H1 (cell line): ENCODE measurements around the gene IQCN. TPM values are rescaled to one million over a fixed set of nuclear protein-coding genes. Genes with fewer than 3 reads are reported as not detected.
A peak's percentile ranks its signal among the peaks of the same experiment; 100 is the strongest.

Experiments
- CTCF ChIA-PET: fragments of 300-600 bp; sonication (Branson Sonifier 250); formaldehyde crosslinking; loops from one replicate; lab custom pipeline; 2021; ENCODE audit not compliant: partially characterized antibody; lab: Charles Lee
- POLR2A ChIA-PET: fragments of 300-600 bp; sonication (Branson Sonifier 250); formaldehyde crosslinking; loops from one replicate; lab custom pipeline; 2021; ENCODE audit warnings: inconsistent platforms; ENCODE audit not compliant: partially characterized antibody; lab: Charles Lee
- DNase-seq, 2 experiments: peaks; one replicate each; pipeline versions ENCODE4 v3.0.0 to v3.0.0-alpha.2; 2010 to 2022; ENCODE audit warnings: low spot score in 2 of 2, low read depth in 1 of 2, mixed read lengths in 1 of 2
- FAIRE-seq: peaks from 2 replicates; lab custom pipeline; 2011; peaks lifted over from hg19 to GRCh38; lab: Jason Lieb, UNC
- H2AFZ ChIP-seq: 2 replicates; pipeline ENCODE4 v1.8.1; 2012; ENCODE audit warnings: low read length, inconsistent platforms
- H2AK5ac ChIP-seq: 2 replicates; pipeline ENCODE4 v1.6.1; 2013; ENCODE audit warnings: low read depth, low read length
- H2BK120ac ChIP-seq: replicated peaks from 2 replicates; pipeline ENCODE3; 2013; ENCODE audit warnings: low read depth, low read length, inconsistent platforms
- H2BK12ac ChIP-seq: 2 replicates; pipeline ENCODE4 v1.6.1; 2013; ENCODE audit warnings: low read depth, low read length
- H2BK15ac ChIP-seq: 2 replicates; pipeline ENCODE4 v1.6.1; 2013; ENCODE audit warnings: low read length
- H2BK20ac ChIP-seq: 2 replicates; pipeline ENCODE4 v1.6.1; 2013; ENCODE audit warnings: low read length
- H2BK5ac ChIP-seq: 2 replicates; pipeline ENCODE4 v1.6.1; 2013; ENCODE audit warnings: low read depth, low read length
- H3K14ac ChIP-seq: 2 replicates; pipeline ENCODE4 v1.6.1; 2013; ENCODE audit warnings: inconsistent platforms; ENCODE audit not compliant: insufficient read length
- H3K18ac ChIP-seq: 2 replicates; pipeline ENCODE4 v1.6.1; 2013; ENCODE audit warnings: low read length; ENCODE audit errors: extremely low read depth
- H3K23ac ChIP-seq: 2 replicates; pipeline ENCODE4 v1.6.1; 2013; ENCODE audit warnings: inconsistent platforms; ENCODE audit not compliant: insufficient read length
- H3K23me2 ChIP-seq: 2 replicates; pipeline ENCODE4 v1.6.1; 2013; ENCODE audit warnings: low read depth, low read length
- H3K27ac ChIP-seq: 2 replicates; pipeline ENCODE4 v1.6.1; 2011; ENCODE audit warnings: low read depth, low read length, inconsistent platforms
- H3K27me3 ChIP-seq, 4 experiments: replicated peaks in 1 of 4; 1 replicate in 1 of 4; 2 replicates in 3 of 4; pipeline versions ENCODE4 v1.6.1 to v1.8.1; 2011 to 2013; ENCODE audit warnings: low read length in 3 of 4, mild to moderate bottlenecking in 3 of 4, inconsistent platforms in 2 of 4, mixed read lengths in 2 of 4, moderate library complexity in 1 of 4; ENCODE audit not compliant: control insufficient read depth in 3 of 4, insufficient read depth in 3 of 4; ENCODE audit errors: extremely low read depth in 1 of 4
- H3K36me3 ChIP-seq, 4 experiments: 2 replicates each; pipeline versions ENCODE4 v1.6.1 to v1.8.1; 2011 to 2013; ENCODE audit warnings: mild to moderate bottlenecking in 4 of 4, low read length in 3 of 4, moderate library complexity in 2 of 4, control low read depth in 1 of 4, inconsistent platforms in 1 of 4; ENCODE audit not compliant: insufficient read depth in 4 of 4, control insufficient read depth in 2 of 4
- H3K4ac ChIP-seq: replicated peaks from 2 replicates; pipeline ENCODE3; 2013; ENCODE audit warnings: low read length, low read depth, mixed read lengths, inconsistent platforms; ENCODE audit not compliant: insufficient read length
- H3K4me1 ChIP-seq, 4 experiments: replicated peaks in 1 of 4; 1 replicate in 1 of 4; 2 replicates in 3 of 4; pipeline versions ENCODE4 v1.6.1 to v1.8.1; 2011 to 2013; ENCODE audit warnings: low read length in 3 of 4, inconsistent platforms in 2 of 4, mixed read lengths in 1 of 4; ENCODE audit not compliant: insufficient read depth in 4 of 4, control insufficient read depth in 3 of 4
- H3K4me2 ChIP-seq, 2 experiments: 2 replicates each; pipeline versions ENCODE4 v1.6.1 to v1.8.1; 2011 to 2013; ENCODE audit warnings: low read depth in 2 of 2, low read length in 2 of 2, control low read depth in 1 of 2, inconsistent platforms in 1 of 2, mild to moderate bottlenecking in 1 of 2; ENCODE audit not compliant: insufficient read depth in 1 of 2
- H3K4me3 ChIP-seq, 4 experiments: fragments of 200-600, 300-600 bp in 1 of 4; sonication (generic), shearing (Covaris generic), sonication (Bioruptor Twin) in 1 of 4; 2 replicates each; pipeline versions ENCODE4 v1.5.1 to v1.8.1; 2011 to 2016; ENCODE audit warnings: low read length in 4 of 4, low read depth in 3 of 4, control low read depth in 2 of 4, inconsistent platforms in 2 of 4, mild to moderate bottlenecking in 2 of 4, mixed read lengths in 1 of 4, moderate library complexity in 1 of 4; ENCODE audit not compliant: insufficient read depth in 2 of 4; ENCODE audit errors: extremely low read depth in 1 of 4
- H3K56ac ChIP-seq: replicated peaks from 2 replicates; pipeline ENCODE3; 2013; ENCODE audit warnings: low read depth, mild to moderate bottlenecking, mixed read lengths, low read length, inconsistent platforms; ENCODE audit not compliant: insufficient read length
- H3K79me1 ChIP-seq: 2 replicates; pipeline ENCODE4 v1.6.1; 2013; ENCODE audit warnings: low read depth, low read length, control low read depth
- H3K79me2 ChIP-seq, 2 experiments: 2 replicates each; pipeline versions ENCODE4 v1.6.1 to v1.8.1; 2012 to 2013; ENCODE audit warnings: low read length in 2 of 2, mild to moderate bottlenecking in 2 of 2, inconsistent platforms in 1 of 2; ENCODE audit not compliant: insufficient read depth in 2 of 2, control insufficient read depth in 1 of 2
- H3K9ac ChIP-seq, 4 experiments: replicated peaks in 1 of 4; 1 replicate in 1 of 4; 2 replicates in 3 of 4; pipeline versions ENCODE4 v1.6.1 to v1.8.1; 2011 to 2013; ENCODE audit warnings: low read depth in 3 of 4, low read length in 3 of 4, control low read depth in 2 of 4, mild to moderate bottlenecking in 2 of 4, moderate library complexity in 2 of 4, inconsistent platforms in 1 of 4; ENCODE audit errors: extremely low read depth in 1 of 4
- H3K9me3 ChIP-seq, 2 experiments: 2 replicates each; pipeline versions ENCODE4 v1.6.1 to v1.8.1; 2012 to 2013; ENCODE audit warnings: mild to moderate bottlenecking in 2 of 2, moderate library complexity in 2 of 2, control low read depth in 1 of 2, inconsistent platforms in 1 of 2, low read depth in 1 of 2, low read length in 1 of 2, mixed read lengths in 1 of 2; ENCODE audit not compliant: insufficient read depth in 2 of 2
- H4K20me1 ChIP-seq, 2 experiments: replicated peaks in 1 of 2; 2 replicates each; pipeline versions ENCODE3 to v1.8.1; 2011 to 2013; ENCODE audit warnings: inconsistent platforms in 2 of 2, low read length in 2 of 2, mild to moderate bottlenecking in 1 of 2; ENCODE audit not compliant: insufficient read depth in 2 of 2, control insufficient read depth in 1 of 2
- H4K5ac ChIP-seq: 2 replicates; pipeline ENCODE4 v1.6.1; 2013; ENCODE audit warnings: low read length, low read depth, mixed read lengths, inconsistent platforms; ENCODE audit not compliant: insufficient read length
- H4K8ac ChIP-seq: 2 replicates; pipeline ENCODE4 v1.8.0; 2013; ENCODE audit warnings: mild to moderate bottlenecking, moderate library complexity, low read length, inconsistent platforms; ENCODE audit not compliant: insufficient read depth; ENCODE audit errors: extremely low read depth
- H4K91ac ChIP-seq: replicated peaks from 2 replicates; pipeline ENCODE3; 2013; ENCODE audit warnings: low read length, mixed read lengths, inconsistent platforms; ENCODE audit not compliant: insufficient read length
- EP300 ChIP-seq, 2 experiments: IDR thresholded peaks; 1 replicate in 1 of 2; 2 replicates in 1 of 2; pipeline ENCODE4 v1.6.1; 2011 to 2012; ENCODE audit warnings: low read depth in 2 of 2, low read length in 2 of 2, mild to moderate bottlenecking in 2 of 2, borderline replicate concordance in 1 of 2, inconsistent platforms in 1 of 2, moderate library complexity in 1 of 2
- JUND ChIP-seq: IDR thresholded peaks from 2 replicates; pipeline ENCODE4 v1.6.1; 2011; ENCODE audit warnings: mild to moderate bottlenecking, improper control_type of control experiment, low read length
- POLR2A ChIP-seq, 2 experiments: IDR thresholded peaks; 1 replicate in 1 of 2; 2 replicates in 1 of 2; pipeline ENCODE4 v1.6.1; 2011; ENCODE audit warnings: low read depth in 2 of 2, low read length in 2 of 2, mild to moderate bottlenecking in 2 of 2; ENCODE audit errors: control extremely low read depth in 1 of 2
- POLR2AphosphoS5 ChIP-seq: IDR thresholded peaks from 2 replicates; pipeline ENCODE4 v1.6.1; 2011; ENCODE audit warnings: low read depth, low read length
- WGBS, 2 experiments: shearing (Covaris generic) in 1 of 2; methylation state at CpG; one replicate each; pipeline versions ENCODE4 v1.1.6 to v1.1.7; 2013 to 2015; ENCODE audit warnings: low lambda C conversion rate in 2 of 2, mixed read lengths in 2 of 2, inconsistent platforms in 1 of 2, low coverage in 1 of 2, missing lambda C conversion rate in 1 of 2; ENCODE audit not compliant: insufficient replicate concordance in 2 of 2, insufficient coverage in 1 of 2, insufficient read length in 1 of 2; ENCODE audit errors: extremely low coverage in 1 of 2, missing lambda C conversion rate in 1 of 2; 5-methylcytosine and 5-hydroxymethylcytosine counted together
- polyA plus RNA-seq, 7 experiments: library from polyadenylated mRNA; depleted of rRNA in 3 of 7; stranded (reverse) in 5 of 7; unstranded in 2 of 7; fragments of >200 nt in 5 of 7; fragments of 200-250 nt in 2 of 7; gene quantifications; 1 replicate in 5 of 7; 2 replicates in 1 of 7; 4 replicates in 1 of 7; pipeline versions ENCODE4 v1.2.1 to v1.2.3, GENCODE V29; 2011 to 2013; ENCODE audit warnings: missing spikeins in 2 of 7, mixed read lengths in 2 of 7
- total RNA-seq: library from RNA; stranded (reverse); fragmentation: NEBNext Ultra II Directional; extraction: Animal tissue kit (Norgen Biotek cat#: 25700); gene quantifications from 2 replicates; pipeline ENCODE4 v1.2.1, GENCODE V29; 2021

IQCN gene
- total and polyA plus RNA-seq, 2 of the 8 experiments (the other 6 are each of a cell fraction or from before 2014, with no cell fraction given): 0.36 to 1.0 TPM

- Histone ChIP-seq H3K79me2 (peaks cover 0 to 18% of the 10 kb centered on the region in 2 experiments; a peak in 2 of 4 replicates), H3K23me2 (no peaks in the 10 kb centered on the region), H3K27ac (no peak overlapping the region), H4K91ac (no peak overlapping the region), H4K8ac (peak overlapping the region; percentile 71; the same call in 1 of the 2 replicates), H3K4me2 (no peak overlapping the region), H3K4me1 (peaks cover 0 to 9% (median 8%) of the 10 kb centered on the region in 4 experiments; a peak in 6 of 7 replicates), H4K5ac (no peak overlapping the region), H2AK5ac (no peak overlapping the region), H2AFZ (no peak overlapping the region), H2BK5ac (no peak overlapping the region), H3K27me3 (no peaks in the 10 kb centered on the region), H3K23ac (no peak overlapping the region), H3K4ac (no peak overlapping the region), H3K9me3 (no peaks in the 10 kb centered on the region), H2BK120ac (no peak overlapping the region), H2BK20ac (no peak overlapping the region), H3K56ac (no peak overlapping the region), H2BK12ac (0 out of 2 replicates have a peak overlapping the region, but pooled peaks have one; percentile 23), H3K4me3 (no peak overlapping the region), H2BK15ac (no peak overlapping the region), H4K20me1 (peaks cover 11 to 20% of the 10 kb centered on the region in 2 experiments), H3K18ac (no peak overlapping the region; the same call in 1 of the 2 replicates), H3K36me3 (peaks cover 0 to 5% (median 3%) of the 10 kb centered on the region in 4 experiments; a peak in 3 of 8 replicates), H3K9ac (no peak overlapping the region), H3K79me1 (peaks cover 13% of the 10 kb centered on the region; the same call in 1 of the 2 replicates), H3K14ac (no peak overlapping the region)
- DNase-seq: no peak
- TF ChIP-seq JUND (peak; percentile 57; the same call in 1 of the 2 replicates), POLR2AphosphoS5 (peak; percentile 87; the same call in 1 of the 2 replicates), POLR2A (IDR thresholded peaks at IDR 0.05; ENCODE audit: control extremely low read depth in 1 of 2, low read depth in 2 of 2, low read length in 2 of 2) (peak; percentile 28 to 75), EP300 (IDR thresholded peaks at IDR 0.05; ENCODE audit: borderline replicate concordance in 1 of 2, low read depth in 2 of 2, low read length in 2 of 2) (no peak)
- FAIRE-seq: no peak
- POLR2A ChIA-PET: interaction anchor here (0.5 to 10.3 kb wide), 6 partner anchors 11 to 107 kb away, joined by 3 to 224 read pairs (median 4); partner anchors contain the start of genes LSM4 and PGPEP1
- WGBS, 2 experiments: 93% methylated on average over 13 of the region's 13 CpGs; no CpG with 5 or more reads in 1 of the 2 experiments
- CTCF ChIA-PET: interaction anchor here (0.9 to 13.6 kb wide), 13 partner anchors 24 to 162 kb away, joined by 3 to 242 read pairs (median 5); partner anchors contain the start of genes GDF15, LSM4 and PDE4C
These were observed 617 bp upstream of the IQCN start for GRCh38 chr19:18274781-18275356.
